Loucy (cell line): ENCODE measurements around the gene ACCSL.

ENCODE experiments used
- H2AFZ ChIP-seq: fragments of 200-600 bp; sonication (generic); 2 replicates; pipeline ENCODE4 v1.6.0; 2016; ENCODE audit warnings: antibody characterized with exemption, mild to moderate bottlenecking, low read length, moderate library complexity
- H3F3A ChIP-seq: fragments of 200-600 bp; 2 replicates; pipeline ENCODE4 v1.6.0; 2016; ENCODE audit warnings: antibody characterized with exemption, low read depth, mild to moderate bottlenecking
- H3K27me3 ChIP-seq: fragments of 200-600 bp; sonication (generic); 2 replicates; pipeline ENCODE4 v1.6.1; 2014; ENCODE audit warnings: low read length, mild to moderate bottlenecking; ENCODE audit not compliant: insufficient read depth, poor library complexity, severe bottlenecking
- H3K36me3 ChIP-seq: fragments of 200-600 bp; sonication (generic); 2 replicates; pipeline ENCODE4 v1.6.1; 2016; ENCODE audit warnings: low read length; ENCODE audit not compliant: insufficient read depth
- H3K4me1 ChIP-seq: fragments of 200-600 bp; sonication (generic); 2 replicates; pipeline ENCODE4 v1.5.1; 2014; ENCODE audit warnings: low read length, mild to moderate bottlenecking; ENCODE audit not compliant: insufficient read depth, poor library complexity, severe bottlenecking
- H3K4me2 ChIP-seq: fragments of 200-600 bp; sonication (generic); 2 replicates; pipeline ENCODE4 v1.6.0; 2014; ENCODE audit warnings: antibody characterized with exemption, low read length, low read depth, mild to moderate bottlenecking; ENCODE audit not compliant: poor library complexity, severe bottlenecking
- H3K4me3 ChIP-seq: fragments of 200-600 bp; sonication (generic); 2 replicates; pipeline ENCODE4 v1.5.1; 2014; ENCODE audit warnings: low read length, mild to moderate bottlenecking, mixed read lengths; ENCODE audit not compliant: poor library complexity, severe bottlenecking
- H3K79me2 ChIP-seq: fragments of 200-600 bp; sonication (generic); 2 replicates; pipeline ENCODE4 v1.6.1; 2014; ENCODE audit warnings: low read length; ENCODE audit not compliant: insufficient read depth
- H3K9ac ChIP-seq: fragments of 200-600 bp; sonication (generic); 2 replicates; pipeline ENCODE4 v1.6.0; 2014; ENCODE audit warnings: mild to moderate bottlenecking, low read depth, low read length, moderate library complexity; ENCODE audit not compliant: poor library complexity, severe bottlenecking
- H3K9me2 ChIP-seq: fragments of 200-600 bp; sonication (generic); replicated peaks from 2 replicates; pipeline ENCODE4 v1.6.1; 2016; ENCODE audit warnings: low read depth, low read length, mixed read lengths
- H3K9me3 ChIP-seq: fragments of 200-600 bp; sonication (generic); 2 replicates; pipeline ENCODE4 v1.6.1; 2014; ENCODE audit warnings: mild to moderate bottlenecking, antibody characterized with exemption, low read length, low read depth; ENCODE audit not compliant: insufficient read depth
- H4K20me1 ChIP-seq: fragments of 200-600 bp; sonication (generic); 2 replicates; pipeline ENCODE4 v1.6.0; 2014; ENCODE audit warnings: antibody characterized with exemption, low read length, mild to moderate bottlenecking; ENCODE audit not compliant: insufficient read depth, poor library complexity, severe bottlenecking
- EZH2phosphoT487 ChIP-seq: fragments of 200-600 bp; IDR thresholded peaks from 2 replicates; pipeline ENCODE4 v1.6.1; 2018; ENCODE audit warnings: antibody characterized with exemption, mild to moderate bottlenecking, moderate library complexity, borderline replicate concordance
- TF ChIP-seq, protein P1 (sequence below): fragments of 200-600 bp; sonication (generic); conservative IDR thresholded peaks from 2 replicates; pipeline ENCODE4 v1.5.1; 2014; ENCODE audit warnings: mild to moderate bottlenecking, antibody characterized with exemption, low read length

The ACCSL gene

DNA sequence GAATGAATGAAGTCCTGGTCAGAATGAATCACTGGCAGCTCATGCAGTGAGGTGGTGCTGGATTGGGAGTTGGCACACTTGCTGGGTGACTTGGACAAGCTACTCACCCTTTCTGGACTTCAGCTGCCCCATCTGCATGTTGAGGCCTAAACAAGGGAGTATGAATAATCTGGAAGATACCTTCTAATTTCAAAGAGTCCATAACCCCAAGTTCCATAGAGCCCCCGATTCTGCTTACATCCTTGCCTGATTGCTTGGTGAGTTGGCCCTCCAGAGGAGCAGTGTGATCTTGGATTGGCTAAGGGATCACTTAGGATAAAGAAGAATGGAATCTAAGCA lies 18.3 kb upstream of the ACCSL start:
- H3K9ac ChIP-seq = no peak overlapping the region
- TF ChIP-seq EZH2phosphoT487 = no peak
- TF ChIP-seq, protein P1, sequence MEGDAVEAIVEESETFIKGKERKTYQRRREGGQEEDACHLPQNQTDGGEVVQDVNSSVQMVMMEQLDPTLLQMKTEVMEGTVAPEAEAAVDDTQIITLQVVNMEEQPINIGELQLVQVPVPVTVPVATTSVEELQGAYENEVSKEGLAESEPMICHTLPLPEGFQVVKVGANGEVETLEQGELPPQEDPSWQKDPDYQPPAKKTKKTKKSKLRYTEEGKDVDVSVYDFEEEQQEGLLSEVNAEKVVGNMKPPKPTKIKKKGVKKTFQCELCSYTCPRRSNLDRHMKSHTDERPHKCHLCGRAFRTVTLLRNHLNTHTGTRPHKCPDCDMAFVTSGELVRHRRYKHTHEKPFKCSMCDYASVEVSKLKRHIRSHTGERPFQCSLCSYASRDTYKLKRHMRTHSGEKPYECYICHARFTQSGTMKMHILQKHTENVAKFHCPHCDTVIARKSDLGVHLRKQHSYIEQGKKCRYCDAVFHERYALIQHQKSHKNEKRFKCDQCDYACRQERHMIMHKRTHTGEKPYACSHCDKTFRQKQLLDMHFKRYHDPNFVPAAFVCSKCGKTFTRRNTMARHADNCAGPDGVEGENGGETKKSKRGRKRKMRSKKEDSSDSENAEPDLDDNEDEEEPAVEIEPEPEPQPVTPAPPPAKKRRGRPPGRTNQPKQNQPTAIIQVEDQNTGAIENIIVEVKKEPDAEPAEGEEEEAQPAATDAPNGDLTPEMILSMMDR = no peak
- no peaks in the 10 kb centered on the region for H3K4me1 ChIP-seq
- no peak overlapping the region for H3K4me2 ChIP-seq
- H3K9me2 ChIP-seq = no peaks in the 10 kb centered on the region
- H3K36me3 ChIP-seq = no peaks in the 10 kb centered on the region
- no peak overlapping the region for H2AFZ ChIP-seq
- no peaks in the 10 kb centered on the region for H4K20me1 ChIP-seq
- no peaks in the 10 kb centered on the region for H3F3A ChIP-seq
- peaks cover 5% of the 10 kb centered on the region; the same call in 1 of the 2 replicates for H3K9me3 ChIP-seq
- no peak overlapping the region for H3K4me3 ChIP-seq
- no peaks in the 10 kb centered on the region for H3K27me3 ChIP-seq
- H3K79me2 ChIP-seq = no peaks in the 10 kb centered on the region

DNA sequence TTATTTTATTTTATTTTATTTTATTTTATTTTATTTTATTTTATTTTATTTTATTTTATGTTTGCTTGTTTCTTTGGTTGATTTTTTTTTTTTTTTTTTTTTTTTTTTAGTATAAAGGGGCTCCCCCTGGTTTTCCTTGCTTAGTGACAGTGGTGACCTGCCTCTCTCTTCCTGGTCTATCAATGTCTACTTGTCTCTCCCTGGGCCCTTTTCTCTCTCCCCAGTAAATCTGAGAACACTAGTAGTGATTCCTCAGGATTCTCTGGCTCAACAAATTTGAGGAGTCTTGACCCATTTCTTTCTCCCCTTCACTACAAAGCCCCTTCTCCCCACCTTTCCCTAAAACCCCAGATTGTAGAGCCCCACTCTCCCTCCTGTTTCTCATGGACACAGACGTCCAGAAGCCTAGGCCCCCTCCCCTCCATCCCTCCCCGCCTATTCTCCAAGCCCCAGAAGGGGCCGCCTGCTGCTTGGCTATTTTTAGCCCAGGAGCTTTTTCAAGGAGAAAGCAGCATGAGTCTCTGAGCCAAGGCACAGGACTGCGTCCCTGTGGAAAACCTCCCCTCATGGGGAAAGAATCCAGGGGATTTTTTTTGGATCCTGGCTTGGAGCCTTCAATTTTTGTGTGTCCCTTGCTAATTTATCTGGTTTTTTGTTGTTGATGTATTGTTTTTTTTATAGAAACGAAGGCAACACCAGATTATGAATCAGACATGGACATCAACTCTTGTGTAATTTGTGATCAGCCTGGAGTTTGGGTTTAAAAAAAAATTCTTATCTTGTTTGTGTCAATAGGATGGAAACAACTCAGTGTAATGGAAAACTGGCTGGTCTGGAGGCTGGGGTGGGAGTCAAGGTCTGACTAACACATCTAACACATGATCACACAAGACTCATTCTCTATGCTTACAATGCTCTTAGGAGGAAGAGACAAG lies 17.5 kb upstream of the ACCSL start:
- H3F3A ChIP-seq = no peaks in the 10 kb centered on the region
- no peaks in the 10 kb centered on the region for H3K9me2 ChIP-seq
- H3K36me3 ChIP-seq = no peaks in the 10 kb centered on the region
- H3K79me2 ChIP-seq = no peaks in the 10 kb centered on the region
- H3K4me3 ChIP-seq = no peak overlapping the region
- no peaks in the 10 kb centered on the region for H3K4me1 ChIP-seq
- no peaks in the 10 kb centered on the region for H4K20me1 ChIP-seq
- H2AFZ ChIP-seq = no peak overlapping the region
- H3K27me3 ChIP-seq = no peaks in the 10 kb centered on the region
- H3K4me2 ChIP-seq = no peak overlapping the region
- H3K9ac ChIP-seq = no peak overlapping the region
- H3K9me3 ChIP-seq = peaks cover 5% of the 10 kb centered on the region; the same call in 1 of the 2 replicates
- TF ChIP-seq, protein P1 = no peak
- no peak for TF ChIP-seq EZH2phosphoT487

DNA sequence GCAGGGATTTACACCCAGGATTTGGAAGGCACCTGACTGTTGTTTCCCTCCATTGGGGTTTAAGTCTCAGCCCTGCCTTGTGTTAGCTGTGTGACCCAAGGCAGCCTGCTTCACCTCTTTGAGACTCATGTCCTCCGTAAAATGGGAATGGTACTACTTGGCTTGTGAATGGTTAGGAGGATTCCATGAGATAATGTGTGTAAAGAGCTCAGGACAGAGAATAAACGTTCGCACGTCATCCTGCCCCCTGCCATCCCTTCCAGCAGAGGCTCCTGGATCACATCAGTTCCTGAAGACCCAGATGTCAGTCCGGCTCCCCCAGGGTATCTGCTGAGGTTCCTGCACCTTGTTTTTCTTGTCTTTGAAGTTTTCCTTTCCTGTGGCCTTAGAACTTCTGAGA lies 16.8 kb upstream of the ACCSL start:
- no peaks in the 10 kb centered on the region for H3F3A ChIP-seq
- H3K4me3 ChIP-seq = no peak overlapping the region
- H3K36me3 ChIP-seq = no peaks in the 10 kb centered on the region
- H3K79me2 ChIP-seq = no peaks in the 10 kb centered on the region
- no peaks in the 10 kb centered on the region for H3K4me1 ChIP-seq
- no peak overlapping the region for H3K4me2 ChIP-seq
- H3K9me3 ChIP-seq = 0 out of 2 replicates have a peak, but pooled peaks cover 1% of the 10 kb centered on the region
- no peaks in the 10 kb centered on the region for H3K27me3 ChIP-seq
- no peak overlapping the region for H2AFZ ChIP-seq
- no peak overlapping the region for H3K9ac ChIP-seq
- no peak for TF ChIP-seq EZH2phosphoT487
- TF ChIP-seq, protein P1 = no peak
- no peaks in the 10 kb centered on the region for H4K20me1 ChIP-seq
- H3K9me2 ChIP-seq = no peaks in the 10 kb centered on the region
